Measurements from ENCODE around the gene TEKTIP1. TPM values are rescaled to one million over a fixed set of nuclear protein-coding genes. Genes with fewer than 3 reads are reported as not detected.
A peak's percentile ranks its signal among the peaks of the same experiment; 100 is the strongest.

TEKTIP1 gene
- total RNA-seq, 1 donor from 2014 or later, result 0.41 TPM

GRCh38 chr19:3535981-3536380 lies 3.0 kb upstream of the TEKTIP1 start:
- FAIRE-seq, result no peak
- no peak for DNase-seq (ENCODE audit: low spot score in 2 of 2)

- no peak for FAIRE-seq
Observed at GRCh38 chr19:3536429-3537100, 2.4 kb upstream of the TEKTIP1 start.

GRCh38 chr19:3537101-3537437 lies 1.9 kb upstream of the TEKTIP1 start:
- FAIRE-seq (no peak), DNase-seq (ENCODE audit: low spot score in 2 of 2) (no peak)

More at GRCh38 chr19:3536429-3537100, 2.4 kb upstream of the TEKTIP1 start:
- DNase-seq (ENCODE audit: low spot score in 2 of 2), result peak; percentile 85 to 86

GRCh38 chr19:3537438-3538240 lies 1.3 kb upstream of the TEKTIP1 start:
- FAIRE-seq, result no peak
- DNase-seq (ENCODE audit: low spot score in 2 of 2), result no peak

GRCh38 chr19:3538258-3538929 lies 580 bp upstream of the TEKTIP1 start:
- DNase-seq (ENCODE audit: low spot score in 2 of 2) (no peak), FAIRE-seq (no peak)

- FAIRE-seq (no peak), DNase-seq (ENCODE audit: low spot score in 2 of 2) (no peak)
Observed at GRCh38 chr19:3539756-3540118, 763 bp downstream of the TEKTIP1 start.

- FAIRE-seq (no peak), DNase-seq (ENCODE audit: low spot score in 2 of 2) (no peak)
Observed at GRCh38 chr19:3543150-3544057, 4.4 kb downstream of the TEKTIP1 start.

GRCh38 chr19:3544058-3544376 lies 5.0 kb downstream of the TEKTIP1 start:
- no peak for DNase-seq (ENCODE audit: low spot score in 2 of 2)
- FAIRE-seq, result no peak

GRCh38 chr19:3544742-3545668 lies 6.0 kb downstream of the TEKTIP1 start:
- FAIRE-seq (no peak), DNase-seq (ENCODE audit: low spot score in 2 of 2) (peak; percentile 83 to 85)

- FAIRE-seq, result no peak
- no peak for DNase-seq (ENCODE audit: low spot score in 2 of 2)
Observed at GRCh38 chr19:3545669-3546034, 6.7 kb downstream of the TEKTIP1 start.

- no peak for FAIRE-seq
Observed at GRCh38 chr19:3546119-3546518, 7.1 kb downstream of the TEKTIP1 start.

GRCh38 chr19:3547301-3547731 lies 8.3 kb downstream of the TEKTIP1 start:
- DNase-seq (ENCODE audit: low spot score in 2 of 2) (no peak), FAIRE-seq (no peak)

More at GRCh38 chr19:3546119-3546518, 7.1 kb downstream of the TEKTIP1 start:
- DNase-seq (ENCODE audit: low spot score in 2 of 2), result no peak

GRCh38 chr19:3547767-3548282 lies 8.9 kb downstream of the TEKTIP1 start:
- DNase-seq (ENCODE audit: low spot score in 2 of 2), result no peak
- FAIRE-seq, result no peak

- no peak for FAIRE-seq
- no peak for DNase-seq (ENCODE audit: low spot score in 2 of 2)
Observed at GRCh38 chr19:3548606-3549005, 9.6 kb downstream of the TEKTIP1 start.

- no peak for DNase-seq (ENCODE audit: low spot score in 2 of 2)
- no peak for FAIRE-seq
Observed at GRCh38 chr19:3549816-3550215, 10.8 kb downstream of the TEKTIP1 start.

- DNase-seq (ENCODE audit: low spot score in 2 of 2) (no peak), FAIRE-seq (no peak)
Observed at GRCh38 chr19:3550947-3551791, 12.2 kb downstream of the TEKTIP1 start.

GRCh38 chr19:3551792-3552095 lies 12.8 kb downstream of the TEKTIP1 start:
- DNase-seq (ENCODE audit: low spot score in 2 of 2) (no peak), FAIRE-seq (no peak)

GRCh38 chr19:3554254-3555083 lies 15.5 kb downstream of the TEKTIP1 start:
- DNase-seq (ENCODE audit: low spot score in 2 of 2), result no peak
- no peak for FAIRE-seq
